B cell (primary cell): ENCODE data around the gene SDSL. TPM values are rescaled to one million over a fixed set of nuclear protein-coding genes. Genes with fewer than 3 reads are reported as not detected.
A peak's percentile ranks its signal among the peaks of the same experiment; 100 is the strongest.

Experiments used
- ATAC-seq: fragments of 200-7000 bp; cut with Tn5 transposase; one replicate; pipeline ENCODE4 v1.10.0; 2021; ENCODE audit warnings: low read depth, mild to moderate bottlenecking, moderate number of reproducible peaks, moderate library complexity
- CTCF ChIA-PET: fragments of 350-600 bp; sonication (Branson Sonifier 250); formaldehyde crosslinking; loops from one replicate; lab custom pipeline; 2021; ENCODE audit warnings: antibody characterized with exemption, inconsistent platforms; lab: Charles Lee
- POLR2A ChIA-PET: fragments of 350-600 bp; sonication (Branson Sonifier 250); formaldehyde crosslinking; loops from one replicate; lab custom pipeline; 2021; ENCODE audit warnings: antibody characterized with exemption; lab: Charles Lee
- DNase-seq: peaks from one replicate; pipeline ENCODE4 v3.0.0; 2013
- H2AFZ ChIP-seq: 2 replicates; pipeline ENCODE4 v1.6.1; 2012; ENCODE audit warnings: mild to moderate bottlenecking, low read depth, low read length; ENCODE audit not compliant: insufficient read depth, poor library complexity, severe bottlenecking
- H3K27ac ChIP-seq, 2 donors: 1 replicate in 1 of 2; 2 replicates in 1 of 2; pipeline ENCODE4 v1.5.1; 2012 to 2013; ENCODE audit warnings: low read length in 2 of 2, mild to moderate bottlenecking in 2 of 2, moderate library complexity in 1 of 2
- H3K27me3 ChIP-seq, 4 experiments: fragments of 200-600 bp in 1 of 4; sonication (generic) in 1 of 4; replicated peaks in 1 of 4; 1 replicate in 2 of 4; 2 replicates in 2 of 4; pipeline versions ENCODE4 v1.6.1 to v1.7.0; 2013 to 2016; ENCODE audit warnings: low read length in 3 of 4, mild to moderate bottlenecking in 2 of 4, mixed read lengths in 1 of 4, moderate library complexity in 1 of 4; ENCODE audit not compliant: insufficient read depth in 4 of 4, control insufficient read depth in 3 of 4; ENCODE audit errors: control extremely low read depth in 1 of 4
- H3K36me3 ChIP-seq, 2 experiments: replicated peaks in 1 of 2; 1 replicate in 1 of 2; 2 replicates in 1 of 2; pipeline versions ENCODE4 v1.6.1 to v1.7.1; 2013; ENCODE audit warnings: low read length in 1 of 2; ENCODE audit not compliant: insufficient read depth in 2 of 2, control insufficient read depth in 1 of 2; ENCODE audit errors: control extremely low read depth in 1 of 2, extremely low read depth in 1 of 2
- H3K4me1 ChIP-seq, 2 donors: fragments of 200-600 bp in 1 of 2; sonication (generic) in 1 of 2; 1 replicate in 1 of 2; 2 replicates in 1 of 2; pipeline versions ENCODE4 v1.5.1 to v1.6.1; 2013 to 2017; ENCODE audit warnings: low read length in 2 of 2; ENCODE audit not compliant: control insufficient read depth in 2 of 2, insufficient read depth in 2 of 2
- H3K4me2 ChIP-seq: replicated peaks from 2 replicates; pipeline ENCODE3; 2012; ENCODE audit warnings: mild to moderate bottlenecking, low read depth, low read length; ENCODE audit not compliant: poor library complexity, severe bottlenecking
- H3K4me3 ChIP-seq, 5 experiments: fragments of 200-600 bp in 1 of 5; sonication (generic) in 1 of 5; 1 replicate in 3 of 5; 2 replicates in 2 of 5; pipeline versions ENCODE4 v1.5.1 to v1.7.0; 2011 to 2016; ENCODE audit warnings: low read length in 4 of 5, mild to moderate bottlenecking in 4 of 5, low read depth in 2 of 5, control low read depth in 1 of 5, moderate library complexity in 1 of 5; ENCODE audit not compliant: insufficient read depth in 1 of 5; ENCODE audit errors: control extremely low read depth in 1 of 5, extremely low read depth in 1 of 5
- H3K79me2 ChIP-seq: fragments of 200-600 bp; sonication (generic); one replicate; pipeline ENCODE4 v1.6.0; 2016; ENCODE audit warnings: low read length; ENCODE audit not compliant: control insufficient read depth, insufficient read depth
- H3K9ac ChIP-seq: fragments of 200-600 bp; sonication (generic); 2 replicates; pipeline ENCODE4 v1.6.1; 2017; ENCODE audit warnings: mild to moderate bottlenecking, low read length, moderate library complexity
- H3K9me3 ChIP-seq, 3 donors: one replicate each; pipeline versions ENCODE4 v1.6.1 to v1.7.1; 2013; ENCODE audit warnings: low read length in 2 of 3; ENCODE audit not compliant: control insufficient read depth in 2 of 3, insufficient read depth in 1 of 3; ENCODE audit errors: control extremely low read depth in 1 of 3
- H4K20me1 ChIP-seq: 2 replicates; pipeline ENCODE4 v1.6.0; 2012; ENCODE audit warnings: mild to moderate bottlenecking, low read length; ENCODE audit not compliant: insufficient read depth, control insufficient read depth, poor library complexity, severe bottlenecking
- H3K27ac Mint-ChIP-seq: one replicate; pipeline ENCODE4 v1.8.0; 2021; ENCODE audit warnings: mixed read lengths
- H3K27me3 Mint-ChIP-seq: one replicate; pipeline ENCODE4 v1.8.0; 2021; ENCODE audit warnings: mixed read lengths
- H3K4me1 Mint-ChIP-seq: one replicate; pipeline ENCODE4 v1.8.0; 2021; ENCODE audit warnings: mixed read lengths
- H3K4me3 Mint-ChIP-seq: one replicate; pipeline ENCODE4 v1.8.0; 2021; ENCODE audit warnings: mixed read lengths
- H3K9me3 Mint-ChIP-seq: one replicate; pipeline ENCODE4 v1.8.0; 2022; ENCODE audit warnings: mixed read lengths; ENCODE audit not compliant: insufficient read depth
- CTCF ChIP-seq: fragments of 200-600 bp; IDR thresholded peaks from one replicate; pipeline ENCODE4 v1.8.0; 2022; ENCODE audit warnings: antibody characterized with exemption, mild to moderate bottlenecking
- EZH2 ChIP-seq: IDR thresholded peaks from 2 replicates; pipeline ENCODE4 v1.6.1; 2012; ENCODE audit warnings: borderline replicate concordance, low read depth, mild to moderate bottlenecking, moderate library complexity, low read length; ENCODE audit not compliant: insufficient read depth, poor library complexity, severe bottlenecking
- WGBS: methylation state at CpG from one replicate; pipeline ENCODE4 v1.1.5; 2013; ENCODE audit warnings: missing lambda C conversion rate; ENCODE audit not compliant: insufficient coverage; 5-methylcytosine and 5-hydroxymethylcytosine counted together
- intact Hi-C: fragments of 100-400 bp; cut with micrococcal nuclease; formaldehyde crosslinking; loops from one replicate; pipeline ENCODE4 v1.10.0; 2022
- polyA plus RNA-seq: library from polyadenylated mRNA; depleted of rRNA; stranded (reverse); fragments of >200 nt; gene quantifications from 2 replicates; pipeline ENCODE4 v1.2.3, GENCODE V29; 2012
- total RNA-seq, 2 donors: library from RNA; stranded (reverse); fragments of 120-200 nt in 1 of 2; gene quantifications; 1 replicate in 1 of 2; 2 replicates in 1 of 2; pipeline versions ENCODE4 v1.2.3 to v1.2.4, GENCODE V29; 2013 to 2022

Gene SDSL
- total and polyA plus RNA-seq, 2 donors (not counting 1 experiment from before 2014, with no cell fraction given), result 0.15 to 0.64 TPM

- TF ChIP-seq CTCF, result no peak
- TF ChIP-seq EZH2, result no peak
- peaks cover 74% of the 10 kb centered on the region for H3K27me3 Mint-ChIP-seq
Measured at GRCh38 chr12:113479590-113480335, 57.6 kb downstream of the SDSL start.

GRCh38 chr12:113480336-113480971, 58.3 kb downstream of the SDSL start:
- no peak for DNase-seq
- Mint-ChIP-seq H3K4me3 (no peak overlapping the region), H3K27me3 (peaks cover 74% of the 10 kb centered on the region), H3K9me3 (peaks cover 2% of the 10 kb centered on the region), H3K4me1 (no peaks in the 10 kb centered on the region), H3K27ac (no peak overlapping the region)
- H3K4me3 ChIP-seq, result no peak overlapping the region
- H3K4me1 ChIP-seq, result no peaks in the 10 kb centered on the region
- ChIA-PET CTCF (no interaction called here), POLR2A (no interaction called here)
- no peaks in the 10 kb centered on the region for H3K79me2 ChIP-seq
- H4K20me1 ChIP-seq, result no peaks in the 10 kb centered on the region
- no peak for ATAC-seq
- H3K27me3 ChIP-seq, result peaks cover 0 to 77% (median 54%) of the 10 kb centered on the region in 4 experiments
- H3K9me3 ChIP-seq, result peaks cover 0 to 30% (median 0%) of the 10 kb centered on the region in 3 donors
- intact Hi-C loops, result no loop called here
- H3K27ac ChIP-seq, result no peak overlapping the region
- H2AFZ ChIP-seq, result no peak overlapping the region
- no peak overlapping the region for H3K4me2 ChIP-seq
- TF ChIP-seq CTCF (no peak), EZH2 (no peak)
- WGBS, result 25% methylated on average over 3 of the region's 9 CpGs
- H3K9ac ChIP-seq, result no peak overlapping the region
- H3K36me3 ChIP-seq, result no peaks in the 10 kb centered on the region

More at GRCh38 chr12:113479590-113480335, 57.6 kb downstream of the SDSL start:
- Histone ChIP-seq H4K20me1 (no peaks in the 10 kb centered on the region), H3K79me2 (no peaks in the 10 kb centered on the region), H3K4me1 (peaks cover 0 to 3% of the 10 kb centered on the region in 2 donors), H3K9me3 (peaks cover 0 to 30% (median 0%) of the 10 kb centered on the region in 3 donors), H3K27me3 (peaks cover 0 to 84% (median 59%) of the 10 kb centered on the region in 4 experiments), H3K4me2 (no peak overlapping the region), H3K27ac (no peak overlapping the region), H3K9ac (no peak overlapping the region), H3K36me3 (no peaks in the 10 kb centered on the region), H2AFZ (no peak overlapping the region), H3K4me3 (no peak overlapping the region)
- intact Hi-C loops, result no loop called here
- WGBS, result 12% methylated on average over 45 of the region's 61 CpGs
- H3K4me3 Mint-ChIP-seq, result no peak overlapping the region
- DNase-seq (peak; percentile 45), ATAC-seq (no peak)
- ChIA-PET POLR2A (no interaction called here), CTCF (no interaction called here)
- no peak overlapping the region for H3K27ac Mint-ChIP-seq
- H3K4me1 Mint-ChIP-seq, result peaks cover 5% of the 10 kb centered on the region
- H3K9me3 Mint-ChIP-seq, result peaks cover 2% of the 10 kb centered on the region
